ENCODE measurements around the gene CRYBA4. TPM values are rescaled to one million over a fixed set of nuclear protein-coding genes. Genes with fewer than 3 reads are reported as not detected.
"Not testable (repeated sequence)": the region's sequence is repeated elsewhere in the genome, so short reads cannot be mapped to it uniquely, and the experiment has no call there.

CRYBA4 gene
- polyA plus RNA-seq, 1 donor from 2014 or later: not detected

- Mint-ChIP-seq H3K9me3 (no peaks in the 10 kb centered on the region), H3K27ac (no peak overlapping the region), H3K4me1 (peaks cover 12 to 15% (median 14%) of the 10 kb centered on the region in 3 donors), H3K4me3 (no peak overlapping the region), H3K27me3 (peaks cover 2% of the 10 kb centered on the region), H3K36me3 (peaks cover 1% of the 10 kb centered on the region)
Observed at GRCh38 chr22:26609287-26609686, 12.5 kb upstream of the CRYBA4 start.

GRCh38 chr22:26610072-26610958 lies 11.4 kb upstream of the CRYBA4 start:
- peaks cover 1% of the 10 kb centered on the region for H3K36me3 Mint-ChIP-seq
- H3K4me3 Mint-ChIP-seq: peak overlapping the region in 2 of 4 donors; percentile 56 to 63
- peaks cover 2% of the 10 kb centered on the region for H3K27me3 Mint-ChIP-seq
- H3K4me1 Mint-ChIP-seq: peaks cover 16 to 19% (median 18%) of the 10 kb centered on the region in 3 donors
- H3K27ac Mint-ChIP-seq: peak overlapping the region in 1 of 3 donors; percentile 82
- H3K9me3 Mint-ChIP-seq: no peaks in the 10 kb centered on the region

- H3K4me1 Mint-ChIP-seq: peaks cover 18 to 23% (median 19%) of the 10 kb centered on the region in 3 donors
Observed at GRCh38 chr22:26610996-26611395, 10.8 kb upstream of the CRYBA4 start.

GRCh38 chr22:26612652-26613051 lies 9.1 kb upstream of the CRYBA4 start:
- Mint-ChIP-seq H3K27me3 (peaks cover 2% of the 10 kb centered on the region), H3K4me1 (peaks cover 18 to 31% (median 25%) of the 10 kb centered on the region in 3 donors), H3K36me3 (no peaks in the 10 kb centered on the region), H3K4me3 (peak overlapping the region in 1 of 4 donors; percentile 29), H3K9me3 (no peaks in the 10 kb centered on the region), H3K27ac (no peak overlapping the region)

More at GRCh38 chr22:26610996-26611395, 10.8 kb upstream of the CRYBA4 start:
- H3K27ac Mint-ChIP-seq: no peak overlapping the region
- H3K4me3 Mint-ChIP-seq: peak overlapping the region in 2 of 4 donors; percentile 56 to 63
- H3K36me3 Mint-ChIP-seq: peaks cover 1% of the 10 kb centered on the region
- H3K27me3 Mint-ChIP-seq: peaks cover 2% of the 10 kb centered on the region
- H3K9me3 Mint-ChIP-seq: no peaks in the 10 kb centered on the region

- H3K36me3 Mint-ChIP-seq, H3K27ac Mint-ChIP-seq, H3K4me3 Mint-ChIP-seq, H3K27me3 Mint-ChIP-seq, H3K9me3 Mint-ChIP-seq: not testable (repeated sequence)
- peaks cover 15 to 28% (median 25%) of the 10 kb centered on the region in 3 donors for H3K4me1 Mint-ChIP-seq
Observed at GRCh38 chr22:26613753-26614152, 8.0 kb upstream of the CRYBA4 start.

GRCh38 chr22:26614322-26614721 lies 7.4 kb upstream of the CRYBA4 start:
- H3K9me3 Mint-ChIP-seq: no peaks in the 10 kb centered on the region
- peaks cover 2% of the 10 kb centered on the region for H3K27me3 Mint-ChIP-seq
- H3K36me3 Mint-ChIP-seq: no peaks in the 10 kb centered on the region
- H3K4me1 Mint-ChIP-seq: peaks cover 14 to 28% (median 25%) of the 10 kb centered on the region in 3 donors
- H3K4me3 Mint-ChIP-seq: peak overlapping the region in 2 of 4 donors; percentile 5 to 15
- H3K27ac Mint-ChIP-seq: peak overlapping the region in 1 of 3 donors; percentile 47

- H3K27me3 Mint-ChIP-seq: peaks cover 2% of the 10 kb centered on the region
- peaks cover 12 to 21% (median 19%) of the 10 kb centered on the region in 3 donors for H3K4me1 Mint-ChIP-seq
- peak overlapping the region in 2 of 4 donors; percentile 4 to 16 for H3K4me3 Mint-ChIP-seq
- no peaks in the 10 kb centered on the region for H3K36me3 Mint-ChIP-seq
- H3K9me3 Mint-ChIP-seq: no peaks in the 10 kb centered on the region
- H3K27ac Mint-ChIP-seq: peak overlapping the region in 1 of 3 donors; percentile 34
Observed at GRCh38 chr22:26615149-26615548, 6.6 kb upstream of the CRYBA4 start.

GRCh38 chr22:26615830-26616435 lies 5.8 kb upstream of the CRYBA4 start:
- Mint-ChIP-seq H3K4me3 (no peak overlapping the region), H3K4me1 (peaks cover 5 to 16% (median 11%) of the 10 kb centered on the region in 3 donors)

GRCh38 chr22:26616650-26617049 lies 5.1 kb upstream of the CRYBA4 start:
- Mint-ChIP-seq H3K9me3 (no peaks in the 10 kb centered on the region), H3K36me3 (no peaks in the 10 kb centered on the region), H3K4me1 (peaks cover 5 to 16% (median 11%) of the 10 kb centered on the region in 3 donors), H3K27ac (no peak overlapping the region), H3K4me3 (peak overlapping the region in 1 of 4 donors; percentile 75), H3K27me3 (peaks cover 2% of the 10 kb centered on the region)

More at GRCh38 chr22:26615830-26616435, 5.8 kb upstream of the CRYBA4 start:
- Mint-ChIP-seq H3K9me3 (no peaks in the 10 kb centered on the region), H3K27ac (no peak overlapping the region), H3K36me3 (no peaks in the 10 kb centered on the region), H3K27me3 (peaks cover 2% of the 10 kb centered on the region)

- Mint-ChIP-seq H3K4me1 (peaks cover 5 to 16% (median 11%) of the 10 kb centered on the region in 3 donors), H3K9me3 (no peaks in the 10 kb centered on the region), H3K4me3 (peak within 1 kb of the TSS in 1 of 4 donors; percentile 75), H3K36me3 (no peaks in the 10 kb centered on the region), H3K27ac (no peak within 1 kb of the TSS), H3K27me3 (peaks cover 2% of the 10 kb centered on the region)
Observed at GRCh38 chr22:26617271-26618199, 4.2 kb upstream of the CRYBA4 start, which contains the start of gene CRYBB1. CRYBB1 (minus strand) TSS chr22:26618027; CDS start chr22:26616319, 1,708 bp downstream.

- no peaks in the 10 kb centered on the region for H3K36me3 Mint-ChIP-seq
- no peaks in the 10 kb centered on the region for H3K27me3 Mint-ChIP-seq
- peaks cover 5 to 16% (median 11%) of the 10 kb centered on the region in 3 donors for H3K4me1 Mint-ChIP-seq
- no peak overlapping the region for H3K4me3 Mint-ChIP-seq
- H3K27ac Mint-ChIP-seq: no peak overlapping the region
- no peaks in the 10 kb centered on the region for H3K9me3 Mint-ChIP-seq
Observed at GRCh38 chr22:26618455-26618854, 3.3 kb upstream of the CRYBA4 start.

GRCh38 chr22:26619510-26619909 lies 2.3 kb upstream of the CRYBA4 start:
- Mint-ChIP-seq H3K9me3 (no peaks in the 10 kb centered on the region), H3K4me1 (peaks cover 5 to 16% (median 11%) of the 10 kb centered on the region in 3 donors), H3K27me3 (no peaks in the 10 kb centered on the region), H3K36me3 (peaks cover 4% of the 10 kb centered on the region), H3K4me3 (no peak overlapping the region), H3K27ac (no peak overlapping the region)

- H3K27me3 Mint-ChIP-seq: no peaks in the 10 kb centered on the region
- H3K27ac Mint-ChIP-seq: no peak overlapping the region
- no peaks in the 10 kb centered on the region for H3K9me3 Mint-ChIP-seq
- H3K4me3 Mint-ChIP-seq: no peak overlapping the region
- peaks cover 4% of the 10 kb centered on the region for H3K36me3 Mint-ChIP-seq
- peaks cover 3 to 14% (median 8%) of the 10 kb centered on the region in 3 donors for H3K4me1 Mint-ChIP-seq
Observed at GRCh38 chr22:26620197-26620596, 1.6 kb upstream of the CRYBA4 start.

GRCh38 chr22:26623984-26624383 lies 2.2 kb downstream of the CRYBA4 start:
- H3K27me3 Mint-ChIP-seq: no peaks in the 10 kb centered on the region
- H3K36me3 Mint-ChIP-seq: peaks cover 4% of the 10 kb centered on the region
- no peak overlapping the region for H3K27ac Mint-ChIP-seq
- H3K9me3 Mint-ChIP-seq: no peaks in the 10 kb centered on the region
- H3K4me1 Mint-ChIP-seq: peaks cover 0 to 3% (median 0%) of the 10 kb centered on the region in 3 donors
- no peak overlapping the region for H3K4me3 Mint-ChIP-seq
